PC-3 (cell line): ENCODE measurements around the gene PPP1R13B. TPM values are rescaled to one million over a fixed set of nuclear protein-coding genes. Genes with fewer than 3 reads are reported as not detected.

Experiments used
- ATAC-seq: fragments of 200-7000 bp; cut with Tn5 transposase; 2 replicates; pipeline ENCODE4 v1.9.1; 2020; ENCODE audit warnings: mild to moderate bottlenecking, moderate library complexity
- BruUV-seq: library from RNA; stranded (reverse); fragments of 400-500 nt; replicated peaks from 2 replicates; lab custom pipeline; 2021; lab: Mats Ljungman, UMichigan
- CTCF ChIA-PET: fragments of 300-600 bp; sonication (Branson Sonifier 250); formaldehyde crosslinking; loops from one replicate; lab custom pipeline; 2022; ENCODE audit warnings: antibody characterized with exemption; lab: Charles Lee
- POLR2A ChIA-PET: fragments of 300-600 bp; sonication (Branson Sonifier 250); formaldehyde crosslinking; loops from one replicate; lab custom pipeline; 2022; ENCODE audit warnings: antibody characterized with exemption; ENCODE audit not compliant: unreplicated experiment; lab: Charles Lee
- DNase-seq: peaks from one replicate; pipeline ENCODE4 v3.0.0-alpha.2; 2015
- H2AFZ ChIP-seq: fragments of 300-600 bp; sonication (generic); 2 replicates; pipeline ENCODE4 v1.6.0; 2016; ENCODE audit warnings: antibody characterized with exemption, low read length
- H3F3A ChIP-seq: fragments of 300-600 bp; sonication (generic); one replicate; pipeline ENCODE4 v1.6.0; 2017; ENCODE audit warnings: antibody characterized with exemption, low read length, control low read depth, mild to moderate bottlenecking; ENCODE audit not compliant: unreplicated experiment
- H3K27ac ChIP-seq: fragments of 300-600 bp; sonication (generic); 2 replicates; pipeline ENCODE4 v1.5.1; 2016; ENCODE audit warnings: mild to moderate bottlenecking, low read length
- H3K27me3 ChIP-seq: fragments of 300-600 bp; sonication (generic); 2 replicates; pipeline ENCODE4 v1.6.1; 2016; ENCODE audit warnings: low read length, mixed read lengths
- H3K36me3 ChIP-seq: fragments of 300-600 bp; sonication (generic); 2 replicates; pipeline ENCODE4 v1.6.1; 2016; ENCODE audit warnings: low read depth, mixed run types, low read length, mixed read lengths
- H3K4me1 ChIP-seq: fragments of 300-600 bp; sonication (generic); 2 replicates; pipeline ENCODE4 v1.5.1; 2016; ENCODE audit warnings: low read length; ENCODE audit not compliant: insufficient read depth
- H3K4me2 ChIP-seq: fragments of 300-600 bp; sonication (generic); 2 replicates; pipeline ENCODE4 v1.6.0; 2016; ENCODE audit warnings: low read length
- H3K4me3 ChIP-seq: fragments of 300-600 bp; sonication (generic); 2 replicates; pipeline ENCODE4 v1.5.1; 2016; ENCODE audit warnings: mild to moderate bottlenecking, low read length, mixed read lengths
- H3K79me2 ChIP-seq: fragments of 300-600 bp; sonication (generic); 2 replicates; pipeline ENCODE4 v1.6.1; 2017; ENCODE audit warnings: low read length, mixed read lengths
- H3K9ac ChIP-seq: fragments of 300-600 bp; sonication (generic); 2 replicates; pipeline ENCODE4 v1.6.0; 2016; ENCODE audit warnings: mild to moderate bottlenecking, low read length
- H3K9me2 ChIP-seq: fragments of 300-600 bp; sonication (generic); replicated peaks from 2 replicates; pipeline ENCODE4 v1.6.1; 2016; ENCODE audit warnings: mixed run types, low read length, mixed read lengths
- H3K9me3 ChIP-seq: fragments of 300-600 bp; sonication (generic); 2 replicates; pipeline ENCODE4 v1.6.1; 2016; ENCODE audit warnings: low read length, mixed read lengths
- H4K20me1 ChIP-seq: fragments of 300-600 bp; sonication (generic); 2 replicates; pipeline ENCODE4 v1.6.1; 2016; ENCODE audit warnings: low read length, mixed read lengths
- EZH2 ChIP-seq: fragments of 300-600 bp; sonication (generic); IDR thresholded peaks from one replicate; pipeline ENCODE4 v1.6.1; 2017; ENCODE audit warnings: antibody characterized with exemption, mild to moderate bottlenecking, low read length; ENCODE audit not compliant: unreplicated experiment
- EZH2phosphoT487 ChIP-seq: fragments of 300-600 bp; sonication (generic); IDR thresholded peaks from 2 replicates; pipeline ENCODE4 v1.6.1; 2018; ENCODE audit warnings: mild to moderate bottlenecking, antibody characterized with exemption, low read length, borderline replicate concordance
- intact Hi-C: fragments of 100-400 bp; cut with micrococcal nuclease; formaldehyde crosslinking; loops from 2 replicates; pipeline ENCODE4 v1.9.0; 2023
- total RNA-seq: library from RNA; depleted of rRNA; stranded (reverse); fragments of >200 nt; gene quantifications from 2 replicates; pipeline ENCODE4 v1.2.3, GENCODE V29; 2014
- TF ChIP-seq, protein P1 (sequence below): fragments of 300-600 bp; sonication (generic); conservative IDR thresholded peaks from 2 replicates; pipeline ENCODE4 v1.5.1; 2017; ENCODE audit warnings: antibody characterized with exemption, low read depth, mild to moderate bottlenecking, low read length

PPP1R13B gene
- total RNA-seq, 1 experiment from 2014 or later = 13.0 TPM

DNA sequence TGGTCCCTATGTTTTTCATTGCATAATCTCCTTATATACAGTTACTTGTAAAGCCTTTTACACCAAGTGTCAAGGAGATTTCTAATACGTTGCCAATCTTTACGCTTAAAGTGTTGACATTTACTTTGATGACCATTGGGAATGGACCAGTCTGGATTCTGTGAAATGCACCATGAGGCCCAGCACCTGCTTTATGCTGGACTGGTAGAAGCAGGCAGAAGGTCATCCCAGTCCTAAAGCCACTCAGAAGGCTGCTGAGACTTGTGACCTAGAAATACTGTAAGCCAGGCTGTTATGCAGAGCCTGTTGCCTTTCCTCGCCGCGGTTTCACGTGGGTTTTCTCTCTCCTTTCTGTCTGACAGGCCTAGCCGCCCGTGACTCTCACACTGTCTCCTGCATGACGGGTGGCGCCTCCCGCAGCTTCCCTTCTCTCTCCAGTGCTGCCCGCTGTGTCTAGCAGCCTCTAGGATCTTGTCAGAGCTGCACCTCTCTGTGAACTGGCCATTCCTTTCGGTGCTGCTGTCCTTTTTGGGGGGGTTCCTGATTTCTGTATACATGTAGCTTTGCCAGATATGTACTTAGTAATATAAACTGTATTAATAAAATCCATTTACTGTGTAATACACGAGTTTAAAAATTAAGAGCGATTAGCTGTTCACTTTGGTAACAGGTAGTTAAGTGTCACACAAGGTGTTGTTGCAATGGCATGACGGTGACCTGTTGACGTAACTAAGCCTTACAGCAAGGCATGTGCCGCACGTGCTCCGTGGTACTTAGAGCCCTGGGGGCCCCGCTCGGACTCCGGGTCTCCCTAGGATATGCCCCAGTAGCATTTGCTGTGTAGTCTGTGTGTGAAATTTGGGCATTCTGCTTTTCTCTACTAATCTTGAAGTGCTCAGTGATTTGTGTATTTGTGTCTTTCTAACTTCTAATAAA is 161.8 kb downstream of the PPP1R13B start:
- no peaks in the 10 kb centered on the region for H3K27me3 ChIP-seq
- no peak overlapping the region for H3K4me2 ChIP-seq
- no peak overlapping the region for H3K27ac ChIP-seq
- TF ChIP-seq EZH2phosphoT487 (no peak), EZH2 (no peak)
- TF ChIP-seq, protein P1, sequence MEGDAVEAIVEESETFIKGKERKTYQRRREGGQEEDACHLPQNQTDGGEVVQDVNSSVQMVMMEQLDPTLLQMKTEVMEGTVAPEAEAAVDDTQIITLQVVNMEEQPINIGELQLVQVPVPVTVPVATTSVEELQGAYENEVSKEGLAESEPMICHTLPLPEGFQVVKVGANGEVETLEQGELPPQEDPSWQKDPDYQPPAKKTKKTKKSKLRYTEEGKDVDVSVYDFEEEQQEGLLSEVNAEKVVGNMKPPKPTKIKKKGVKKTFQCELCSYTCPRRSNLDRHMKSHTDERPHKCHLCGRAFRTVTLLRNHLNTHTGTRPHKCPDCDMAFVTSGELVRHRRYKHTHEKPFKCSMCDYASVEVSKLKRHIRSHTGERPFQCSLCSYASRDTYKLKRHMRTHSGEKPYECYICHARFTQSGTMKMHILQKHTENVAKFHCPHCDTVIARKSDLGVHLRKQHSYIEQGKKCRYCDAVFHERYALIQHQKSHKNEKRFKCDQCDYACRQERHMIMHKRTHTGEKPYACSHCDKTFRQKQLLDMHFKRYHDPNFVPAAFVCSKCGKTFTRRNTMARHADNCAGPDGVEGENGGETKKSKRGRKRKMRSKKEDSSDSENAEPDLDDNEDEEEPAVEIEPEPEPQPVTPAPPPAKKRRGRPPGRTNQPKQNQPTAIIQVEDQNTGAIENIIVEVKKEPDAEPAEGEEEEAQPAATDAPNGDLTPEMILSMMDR = no peak
- intact Hi-C loops = no loop called here
- POLR2A ChIA-PET = no interaction called here
- H4K20me1 ChIP-seq = 0 out of 2 replicates have a peak, but pooled peaks cover 4% of the 10 kb centered on the region
- no peak overlapping the region for H3K9ac ChIP-seq
- no peaks in the 10 kb centered on the region for H3K4me1 ChIP-seq
- no peak for ATAC-seq
- no peak overlapping the region for H3K4me3 ChIP-seq
- CTCF ChIA-PET = no interaction called here
- no peak overlapping the region for H2AFZ ChIP-seq
- H3F3A ChIP-seq = peaks cover 4% of the 10 kb centered on the region
- DNase-seq = no peak
- H3K79me2 ChIP-seq = no peaks in the 10 kb centered on the region; the same call in 1 of the 2 replicates
- H3K9me2 ChIP-seq = no peaks in the 10 kb centered on the region
- BruUV-seq = no TSS peak
- H3K9me3 ChIP-seq = no peaks in the 10 kb centered on the region
- peaks cover 57% of the 10 kb centered on the region for H3K36me3 ChIP-seq

DNA sequence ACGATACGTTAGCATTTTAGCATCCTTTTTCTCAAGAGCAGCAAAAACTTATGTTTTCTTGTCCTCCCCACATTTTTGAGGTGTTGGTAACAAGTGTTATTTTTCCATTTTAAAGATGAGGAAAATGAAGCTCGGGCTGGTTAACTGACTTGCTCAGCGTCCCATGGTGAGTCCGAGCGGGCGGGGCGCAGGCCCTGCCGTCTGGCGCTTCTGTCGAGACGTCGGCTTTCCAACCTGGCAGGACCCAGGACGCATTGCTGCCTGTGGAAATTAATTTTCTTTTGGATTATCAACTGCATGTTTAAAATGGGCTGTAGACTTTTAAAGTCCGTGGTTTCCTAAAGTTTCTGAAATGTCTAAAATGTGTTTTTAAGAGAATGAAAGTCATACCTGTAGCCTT is 162.5 kb downstream of the PPP1R13B start:
- 0 out of 2 replicates have a peak, but pooled peaks cover 4% of the 10 kb centered on the region for H4K20me1 ChIP-seq
- no peaks in the 10 kb centered on the region for H3K27me3 ChIP-seq
- ChIA-PET POLR2A (no interaction called here), CTCF (no interaction called here)
- no peak overlapping the region for H3K9ac ChIP-seq
- peaks cover 63% of the 10 kb centered on the region for H3K36me3 ChIP-seq
- TF ChIP-seq, protein P1 = no peak
- TF ChIP-seq EZH2phosphoT487 = no peak
- TF ChIP-seq EZH2 = no peak
- H3K9me3 ChIP-seq = no peaks in the 10 kb centered on the region
- intact Hi-C loops = no loop called here
- H3F3A ChIP-seq = peaks cover 4% of the 10 kb centered on the region
- no peak overlapping the region for H3K4me3 ChIP-seq
- H3K4me2 ChIP-seq = no peak overlapping the region
- ATAC-seq (no peak), DNase-seq (no peak)
- H3K27ac ChIP-seq = no peak overlapping the region
- H2AFZ ChIP-seq = no peak overlapping the region
- BruUV-seq = no TSS peak
- H3K9me2 ChIP-seq = no peaks in the 10 kb centered on the region
- H3K79me2 ChIP-seq = no peaks in the 10 kb centered on the region; the same call in 1 of the 2 replicates
- no peaks in the 10 kb centered on the region for H3K4me1 ChIP-seq

DNA sequence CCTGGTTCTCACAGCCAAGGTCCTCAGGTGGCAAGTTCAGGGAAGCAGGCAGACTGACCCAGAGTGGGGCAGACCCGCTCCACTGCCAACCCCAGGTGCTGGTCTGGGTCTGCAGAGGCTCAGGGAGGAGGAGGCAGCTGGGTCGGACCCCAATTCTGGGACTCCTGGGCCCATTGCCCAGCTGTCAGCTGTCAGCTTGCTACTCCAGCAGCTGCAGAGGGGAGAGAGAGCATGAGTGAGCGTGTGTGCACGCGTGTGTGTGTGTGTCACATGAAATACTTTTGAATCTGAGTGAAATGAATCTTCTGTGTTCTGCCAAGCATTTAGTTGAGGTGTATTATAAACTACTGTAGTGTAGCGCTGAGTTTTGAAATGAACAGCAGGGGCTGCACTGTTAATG is 162.9 kb downstream of the PPP1R13B start:
- BruUV-seq = no TSS peak

More for the DNA sequence above, 162.9 kb downstream of the PPP1R13B start:
- H3K79me2 ChIP-seq = no peaks in the 10 kb centered on the region; the same call in 1 of the 2 replicates
- no peaks in the 10 kb centered on the region for H3K9me3 ChIP-seq
- H3K36me3 ChIP-seq = peaks cover 67% of the 10 kb centered on the region
- no peaks in the 10 kb centered on the region for H3K9me2 ChIP-seq
- no peak overlapping the region for H3K27ac ChIP-seq
- no peaks in the 10 kb centered on the region for H3K4me1 ChIP-seq
- intact Hi-C loops = no loop called here
- no peak overlapping the region for H3K4me3 ChIP-seq
- ATAC-seq = no peak
- ChIA-PET CTCF (no interaction called here), POLR2A (no interaction called here)
- no peak overlapping the region for H3K4me2 ChIP-seq
- TF ChIP-seq EZH2 (no peak), EZH2phosphoT487 (no peak)
- TF ChIP-seq, protein P1 = no peak
- 0 out of 2 replicates have a peak, but pooled peaks cover 4% of the 10 kb centered on the region for H4K20me1 ChIP-seq
- H3F3A ChIP-seq = peaks cover 4% of the 10 kb centered on the region
- no peaks in the 10 kb centered on the region for H3K27me3 ChIP-seq
- DNase-seq = no peak
- no peak overlapping the region for H3K9ac ChIP-seq
- H2AFZ ChIP-seq = no peak overlapping the region
